Keratinocyte (primary cell): ENCODE results near the gene DESI2. TPM values are rescaled to one million over a fixed set of nuclear protein-coding genes. Genes with fewer than 3 reads are reported as not detected.

Experiments
- DNase-seq: peaks from one replicate; pipeline ENCODE4 v3.0.0-alpha.2; 2011; ENCODE audit warnings: low read depth, missing footprints, low spot score
- FAIRE-seq: peaks from 2 replicates; lab custom pipeline; 2011; peaks lifted over from hg19 to GRCh38; lab: Jason Lieb, UNC
- H2AFZ ChIP-seq: 2 replicates; pipeline ENCODE4 v1.6.0; 2012; ENCODE audit warnings: low read length, control low read depth, inconsistent platforms; ENCODE audit not compliant: control insufficient read depth
- H3K27ac ChIP-seq: 2 replicates; pipeline ENCODE4 v1.5.1; 2011; ENCODE audit warnings: low read length; ENCODE audit not compliant: control insufficient read depth, insufficient read depth
- H3K27me3 ChIP-seq: 3 replicates; pipeline ENCODE4 v1.6.0; 2011; ENCODE audit warnings: low read length; ENCODE audit not compliant: control insufficient read depth, insufficient read depth; ENCODE audit errors: extremely low read depth
- H3K36me3 ChIP-seq, 2 experiments: 2 replicates in 1 of 2; 3 replicates in 1 of 2; pipeline ENCODE4 v1.5.1; 2011; ENCODE audit warnings: low read length in 2 of 2, mild to moderate bottlenecking in 1 of 2; ENCODE audit not compliant: control insufficient read depth in 2 of 2, insufficient read depth in 2 of 2; ENCODE audit errors: extremely low read depth in 1 of 2
- H3K4me1 ChIP-seq: 3 replicates; pipeline ENCODE4 v1.5.1; 2011; ENCODE audit warnings: low read length; ENCODE audit not compliant: control insufficient read depth, insufficient read depth; ENCODE audit errors: extremely low read depth
- H3K4me2 ChIP-seq: 3 replicates; pipeline ENCODE4 v1.6.0; 2011; ENCODE audit warnings: low read depth, low read length; ENCODE audit not compliant: control insufficient read depth, insufficient read depth; ENCODE audit errors: extremely low read depth
- H3K4me3 ChIP-seq, 3 experiments: fragments of 200-600 bp in 1 of 3; sonication (generic) in 1 of 3; 2 replicates in 2 of 3; 3 replicates in 1 of 3; pipeline ENCODE4 v1.5.1; 2011 to 2016; ENCODE audit warnings: low read length in 3 of 3, mild to moderate bottlenecking in 3 of 3, control low read depth in 2 of 3, inconsistent platforms in 1 of 3, low read depth in 1 of 3, mixed read lengths in 1 of 3, mixed run types in 1 of 3, moderate library complexity in 1 of 3; ENCODE audit not compliant: control insufficient read depth in 2 of 3, insufficient read depth in 2 of 3; ENCODE audit errors: extremely low read depth in 1 of 3
- H3K79me2 ChIP-seq: 2 replicates; pipeline ENCODE4 v1.6.0; 2012; ENCODE audit warnings: low read length; ENCODE audit not compliant: control insufficient read depth, insufficient read depth
- H3K9ac ChIP-seq: 3 replicates; pipeline ENCODE4 v1.6.0; 2011; ENCODE audit warnings: low read length; ENCODE audit not compliant: control insufficient read depth, insufficient read depth; ENCODE audit errors: extremely low read depth
- H3K9me1 ChIP-seq: 3 replicates; pipeline ENCODE4 v1.6.0; 2011; ENCODE audit warnings: low read length; ENCODE audit not compliant: control insufficient read depth, insufficient read depth; ENCODE audit errors: extremely low read depth
- H3K9me3 ChIP-seq: 2 replicates; pipeline ENCODE4 v1.5.1; 2012; ENCODE audit warnings: low read depth, low read length; ENCODE audit not compliant: control insufficient read depth
- H4K20me1 ChIP-seq: 3 replicates; pipeline ENCODE4 v1.6.0; 2011; ENCODE audit warnings: low read length; ENCODE audit not compliant: control insufficient read depth, insufficient read depth; ENCODE audit errors: extremely low read depth
- CTCF ChIP-seq, 3 experiments: IDR thresholded peaks in 1 of 3; conservative IDR thresholded peaks in 1 of 3; optimal IDR thresholded peaks in 1 of 3; 2 replicates in 2 of 3; 3 replicates in 1 of 3; pipeline versions ENCODE3 to v1.5.1; 2011; ENCODE audit warnings: low read length in 3 of 3, mild to moderate bottlenecking in 3 of 3, moderate library complexity in 2 of 3, control low read depth in 1 of 3, inconsistent platforms in 1 of 3; ENCODE audit not compliant: insufficient read depth in 2 of 3; ENCODE audit errors: extremely low read depth in 1 of 3
- EZH2 ChIP-seq: IDR thresholded peaks from one replicate; pipeline ENCODE4 v1.6.1; 2012; ENCODE audit warnings: inconsistent platforms, mild to moderate bottlenecking, low read length, moderate library complexity
- dilution Hi-C: fragments of 300-500 bp; cut with MboI; formaldehyde crosslinking; loops from one replicate; pipeline ENCODE4 v1.7.0; 2020; ENCODE audit warnings: low sequenced_read_pairs; ENCODE audit not compliant: extremely low pct_ligation_motif_present
- polyA plus RNA-seq, 5 experiments: library from polyadenylated mRNA; depleted of rRNA in 3 of 5; stranded (reverse) in 3 of 5; stranded (forward) in 1 of 5; unstranded in 1 of 5; fragments of >200 nt; gene quantifications; 1 replicate in 1 of 5; 2 replicates in 3 of 5; 3 replicates in 1 of 5; pipeline versions ENCODE4 v1.2.1 to v1.2.3, GENCODE V29; 2011 to 2012; ENCODE audit warnings: missing spikeins in 2 of 5, low read depth in 1 of 5, low replicate concordance in 1 of 5

The DESI2 gene
- polyA plus RNA-seq, 1 donor (not counting 4 experiments of a cell fraction or from before 2014, with no cell fraction given): 33.9 TPM

- FAIRE-seq: no peak
- no peaks in the 10 kb centered on the region for H3K36me3 ChIP-seq
Observed at GRCh38 chr1:244732851-244733450, 80.0 kb downstream of the DESI2 start.

GRCh38 chr1:244735404-244735803, 82.5 kb downstream of the DESI2 start:
- peaks cover 13% of the 10 kb centered on the region for H3K9me3 ChIP-seq
- H3K4me1 ChIP-seq: peaks cover 4% of the 10 kb centered on the region
- H3K27ac ChIP-seq: peak overlapping the region; percentile 10
- no peak overlapping the region for H3K4me2 ChIP-seq
- dilution Hi-C loops: no loop called here
- FAIRE-seq (peak; percentile 32), DNase-seq (peak; percentile 78)
- H3K36me3 ChIP-seq: no peaks in the 10 kb centered on the region
- H3K9ac ChIP-seq: no peak overlapping the region
- H2AFZ ChIP-seq: no peak overlapping the region
- H4K20me1 ChIP-seq: no peaks in the 10 kb centered on the region
- H3K9me1 ChIP-seq: no peaks in the 10 kb centered on the region
- no peak overlapping the region for H3K4me3 ChIP-seq
- no peak for TF ChIP-seq EZH2
- TF ChIP-seq CTCF (optimal IDR thresholded peaks at IDR 0.05 in 1 of 3, IDR thresholded peaks at IDR 0.05 in 1 of 3, conservative IDR thresholded peaks at IDR 0.05 in 1 of 3; ENCODE audit: extremely low read depth in 1 of 3, insufficient read depth in 2 of 3, low read length in 3 of 3): no peak
- no peaks in the 10 kb centered on the region for H3K79me2 ChIP-seq
- no peaks in the 10 kb centered on the region for H3K27me3 ChIP-seq

More at GRCh38 chr1:244732851-244733450, 80.0 kb downstream of the DESI2 start:
- Histone ChIP-seq H4K20me1 (no peaks in the 10 kb centered on the region), H3K27me3 (no peaks in the 10 kb centered on the region), H3K4me1 (no peaks in the 10 kb centered on the region), H3K9me1 (no peaks in the 10 kb centered on the region), H3K9ac (no peak overlapping the region), H3K4me2 (no peak overlapping the region), H3K9me3 (peaks cover 13% of the 10 kb centered on the region), H3K79me2 (no peaks in the 10 kb centered on the region), H3K27ac (no peak overlapping the region), H2AFZ (no peak overlapping the region), H3K4me3 (no peak overlapping the region)
- dilution Hi-C loops: no loop called here
- DNase-seq: no peak
- TF ChIP-seq CTCF (optimal IDR thresholded peaks at IDR 0.05 in 1 of 3, IDR thresholded peaks at IDR 0.05 in 1 of 3, conservative IDR thresholded peaks at IDR 0.05 in 1 of 3; ENCODE audit: extremely low read depth in 1 of 3, insufficient read depth in 2 of 3, low read length in 3 of 3) (no peak), EZH2 (no peak)
